MM.1S (cell line): Measurements from ENCODE around the gene GRIK5.

Experiments
- DNase-seq: peaks from one replicate; pipeline ENCODE4 v3.0.0-alpha.2; 2015
- H2AFZ ChIP-seq: fragments of 300-600 bp; sonication (generic); 2 replicates; pipeline ENCODE4 v1.6.0; 2016; ENCODE audit warnings: antibody characterized with exemption, low read length
- H3F3A ChIP-seq: fragments of 300-600 bp; sonication (generic); 2 replicates; pipeline ENCODE4 v1.6.1; 2016; ENCODE audit warnings: mild to moderate bottlenecking, antibody characterized with exemption, low read length, moderate library complexity, mixed read lengths; ENCODE audit not compliant: insufficient read depth
- H3K27ac ChIP-seq: fragments of 300-600 bp; sonication (generic); 2 replicates; pipeline ENCODE4 v1.5.1; 2016; ENCODE audit warnings: mild to moderate bottlenecking, low read length
- H3K27me3 ChIP-seq: fragments of 300-600 bp; sonication (generic); replicated peaks from 2 replicates; pipeline ENCODE4 v1.6.0; 2016; ENCODE audit warnings: low read length; ENCODE audit not compliant: insufficient read depth
- H3K36me3 ChIP-seq: fragments of 300-600 bp; sonication (generic); replicated peaks from 2 replicates; pipeline ENCODE4 v1.6.1; 2016; ENCODE audit warnings: mild to moderate bottlenecking, low read length, mixed read lengths; ENCODE audit not compliant: insufficient read depth
- H3K4me1 ChIP-seq: fragments of 300-600 bp; sonication (generic); 2 replicates; pipeline ENCODE4 v1.6.1; 2016; ENCODE audit warnings: low read length, mixed read lengths
- H3K4me2 ChIP-seq: fragments of 300-600 bp; sonication (generic); 2 replicates; pipeline ENCODE4 v1.6.0; 2016; ENCODE audit warnings: low read depth, low read length
- H3K4me3 ChIP-seq: fragments of 300-600 bp; sonication (generic); 2 replicates; pipeline ENCODE4 v1.5.1; 2016; ENCODE audit warnings: low read length, mixed read lengths
- H3K79me2 ChIP-seq: fragments of 300-600 bp; sonication (generic); 2 replicates; pipeline ENCODE4 v1.6.1; 2016; ENCODE audit warnings: mixed run types, low read length, mixed read lengths
- H3K9ac ChIP-seq: fragments of 300-600 bp; sonication (generic); 2 replicates; pipeline ENCODE4 v1.6.1; 2016; ENCODE audit warnings: low read length, mixed read lengths
- H3K9me2 ChIP-seq: fragments of 300-600 bp; sonication (generic); replicated peaks from 2 replicates; pipeline ENCODE4 v1.6.1; 2016; ENCODE audit warnings: mild to moderate bottlenecking, low read length, mixed read lengths; ENCODE audit not compliant: insufficient read depth
- H3K9me3 ChIP-seq: fragments of 300-600 bp; sonication (generic); replicated peaks from 2 replicates; pipeline ENCODE4 v1.6.1; 2016; ENCODE audit warnings: mild to moderate bottlenecking, low read length, mixed read lengths; ENCODE audit not compliant: insufficient read depth
- H4K20me1 ChIP-seq: fragments of 300-600 bp; sonication (generic); 2 replicates; pipeline ENCODE4 v1.6.1; 2016; ENCODE audit warnings: mild to moderate bottlenecking, low read length, moderate library complexity, mixed read lengths; ENCODE audit not compliant: insufficient read depth
- EZH2 ChIP-seq: fragments of 300-600 bp; sonication (generic); optimal IDR thresholded peaks from 2 replicates; pipeline ENCODE3; 2017; ENCODE audit warnings: low read depth, mild to moderate bottlenecking, antibody characterized with exemption, low read length, mixed read lengths
- EZH2phosphoT487 ChIP-seq: fragments of 300-600 bp; sonication (generic); IDR thresholded peaks from 2 replicates; pipeline ENCODE4 v1.6.1; 2018; ENCODE audit warnings: antibody characterized with exemption, low read length
- TF ChIP-seq, protein P1 (sequence below): fragments of 300-600 bp; sonication (generic); IDR thresholded peaks from 2 replicates; pipeline ENCODE4 v1.5.1; 2016; ENCODE audit warnings: antibody characterized with exemption, low read length, mixed read lengths

The GRIK5 gene

DNA sequence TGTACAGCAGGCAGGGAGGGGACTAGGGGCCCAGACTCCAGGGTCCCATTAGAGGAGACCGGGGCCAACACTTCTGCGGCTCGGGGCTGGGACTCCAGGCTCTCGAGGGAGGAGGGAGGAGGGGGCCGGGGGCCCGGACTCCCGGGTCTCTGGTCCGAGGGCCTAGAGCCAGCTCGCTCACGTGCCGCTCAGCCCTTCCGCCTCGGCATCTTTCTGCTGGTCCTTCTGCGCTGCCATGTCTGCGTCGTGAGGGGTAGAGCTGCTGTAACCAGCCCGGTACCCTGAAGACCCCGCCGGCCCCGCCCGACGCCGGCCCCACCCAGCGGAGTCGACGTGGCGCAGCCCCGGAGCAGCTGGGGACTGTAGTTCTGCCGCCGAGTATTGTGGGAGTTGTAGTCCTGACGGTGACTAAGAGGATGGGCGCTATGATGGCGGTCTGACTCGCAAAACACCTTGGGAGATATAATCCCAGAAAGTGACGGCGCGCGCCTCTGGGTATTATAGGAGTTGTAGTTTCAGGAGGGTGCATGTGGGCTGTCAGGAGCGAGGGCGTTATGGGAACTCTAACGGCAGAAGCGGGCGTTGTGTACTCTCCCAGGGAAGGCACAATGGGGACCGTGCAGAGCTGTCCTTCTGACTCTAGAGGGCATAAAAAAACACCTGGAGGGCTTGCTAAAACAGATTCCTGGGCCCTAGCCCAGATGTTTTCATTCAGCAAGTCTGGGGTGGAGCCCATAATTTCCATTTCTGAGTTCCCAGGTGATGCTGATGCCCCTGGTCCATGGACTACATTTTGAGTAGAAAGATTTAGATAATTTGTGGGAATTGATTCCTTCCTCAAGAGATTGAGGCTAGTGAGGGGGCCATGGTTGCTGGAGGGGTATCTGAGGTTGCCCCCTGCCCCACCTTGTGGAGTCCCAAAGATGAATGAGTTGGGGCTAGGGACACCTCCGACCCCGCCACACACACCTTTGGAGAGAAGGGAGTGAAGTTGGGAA, 110.7 kb downstream of the GRIK5 start, which contains the start of gene RABAC1:
RABAC1 (minus strand) TSS at position 266 of the 998 bp plus-strand sequence; CDS start at position 237, 29 bp downstream.
- DNase-seq = peak; percentile 91
- no peaks in the 10 kb centered on the region for H3K27me3 ChIP-seq
- no peak for TF ChIP-seq EZH2
- TF ChIP-seq, protein P1, sequence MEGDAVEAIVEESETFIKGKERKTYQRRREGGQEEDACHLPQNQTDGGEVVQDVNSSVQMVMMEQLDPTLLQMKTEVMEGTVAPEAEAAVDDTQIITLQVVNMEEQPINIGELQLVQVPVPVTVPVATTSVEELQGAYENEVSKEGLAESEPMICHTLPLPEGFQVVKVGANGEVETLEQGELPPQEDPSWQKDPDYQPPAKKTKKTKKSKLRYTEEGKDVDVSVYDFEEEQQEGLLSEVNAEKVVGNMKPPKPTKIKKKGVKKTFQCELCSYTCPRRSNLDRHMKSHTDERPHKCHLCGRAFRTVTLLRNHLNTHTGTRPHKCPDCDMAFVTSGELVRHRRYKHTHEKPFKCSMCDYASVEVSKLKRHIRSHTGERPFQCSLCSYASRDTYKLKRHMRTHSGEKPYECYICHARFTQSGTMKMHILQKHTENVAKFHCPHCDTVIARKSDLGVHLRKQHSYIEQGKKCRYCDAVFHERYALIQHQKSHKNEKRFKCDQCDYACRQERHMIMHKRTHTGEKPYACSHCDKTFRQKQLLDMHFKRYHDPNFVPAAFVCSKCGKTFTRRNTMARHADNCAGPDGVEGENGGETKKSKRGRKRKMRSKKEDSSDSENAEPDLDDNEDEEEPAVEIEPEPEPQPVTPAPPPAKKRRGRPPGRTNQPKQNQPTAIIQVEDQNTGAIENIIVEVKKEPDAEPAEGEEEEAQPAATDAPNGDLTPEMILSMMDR = peak; percentile 63
- peak within 1 kb of the TSS; percentile 71 for H3K27ac ChIP-seq
- H3K9me3 ChIP-seq = no peaks in the 10 kb centered on the region
- H3K4me1 ChIP-seq = peaks cover 12% of the 10 kb centered on the region
- peak within 1 kb of the TSS; percentile 96 for H3K4me3 ChIP-seq
- peaks cover 12% of the 10 kb centered on the region; the same call in 1 of the 2 replicates for H3F3A ChIP-seq
- peak within 1 kb of the TSS; percentile 96 for H3K4me2 ChIP-seq
- peak within 1 kb of the TSS; percentile 99 for H2AFZ ChIP-seq
- no peaks in the 10 kb centered on the region for H3K79me2 ChIP-seq
- peak within 1 kb of the TSS; percentile 87 for H3K9ac ChIP-seq
- no peaks in the 10 kb centered on the region for H3K9me2 ChIP-seq
- no peaks in the 10 kb centered on the region for H4K20me1 ChIP-seq
- H3K36me3 ChIP-seq = no peaks in the 10 kb centered on the region

DNA sequence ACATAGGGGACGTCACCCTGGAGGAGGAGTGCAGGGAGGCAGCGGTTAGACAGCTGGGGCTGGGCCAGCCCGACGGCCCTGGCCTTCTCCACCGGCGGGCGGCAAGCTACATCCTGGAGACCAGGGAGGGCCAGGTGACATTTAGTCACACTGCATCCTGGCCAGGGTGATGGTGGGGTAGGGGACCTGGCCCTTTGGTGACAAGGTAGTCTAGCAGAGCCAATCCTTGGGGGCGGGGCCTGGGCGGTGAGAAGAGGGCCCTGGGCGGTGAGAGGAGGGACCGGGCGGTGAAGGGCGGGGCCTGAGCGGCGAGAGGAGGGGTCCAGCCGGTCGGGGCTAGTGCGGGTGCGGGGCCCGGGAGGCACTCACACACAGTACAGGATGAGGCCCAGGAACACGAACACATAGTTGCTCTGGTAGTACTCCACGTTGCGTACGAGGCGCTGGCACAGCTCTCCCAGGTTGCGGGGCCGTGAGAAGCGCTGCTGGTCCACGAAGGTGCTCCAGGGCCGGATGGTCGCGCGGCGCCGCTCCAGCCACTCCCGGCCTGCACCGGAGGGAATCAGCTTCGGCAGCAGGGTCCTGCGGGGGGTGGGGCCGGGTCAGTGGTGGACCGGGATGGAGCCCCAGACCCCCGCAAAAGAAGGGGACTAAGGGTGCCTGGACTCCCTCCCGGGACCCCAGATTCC, 111.5 kb downstream of the GRIK5 start:
- H3K4me2 ChIP-seq = peak overlapping the region; percentile 96
- peak overlapping the region; percentile 87 for H3K9ac ChIP-seq
- peaks cover 12% of the 10 kb centered on the region for H3K4me1 ChIP-seq
- no peaks in the 10 kb centered on the region for H3K27me3 ChIP-seq
- H3F3A ChIP-seq = peaks cover 12% of the 10 kb centered on the region; the same call in 1 of the 2 replicates
- peak overlapping the region; percentile 96 for H3K4me3 ChIP-seq
- H3K9me2 ChIP-seq = no peaks in the 10 kb centered on the region
- peak overlapping the region; percentile 99 for H2AFZ ChIP-seq
- DNase-seq = peak; percentile 82
- H4K20me1 ChIP-seq = no peaks in the 10 kb centered on the region
- H3K79me2 ChIP-seq = no peaks in the 10 kb centered on the region
- H3K27ac ChIP-seq = peak overlapping the region; percentile 71
- TF ChIP-seq, protein P1 = no peak
- no peak for TF ChIP-seq EZH2phosphoT487
- TF ChIP-seq EZH2 = no peak
- no peaks in the 10 kb centered on the region for H3K36me3 ChIP-seq
- no peaks in the 10 kb centered on the region for H3K9me3 ChIP-seq

DNA sequence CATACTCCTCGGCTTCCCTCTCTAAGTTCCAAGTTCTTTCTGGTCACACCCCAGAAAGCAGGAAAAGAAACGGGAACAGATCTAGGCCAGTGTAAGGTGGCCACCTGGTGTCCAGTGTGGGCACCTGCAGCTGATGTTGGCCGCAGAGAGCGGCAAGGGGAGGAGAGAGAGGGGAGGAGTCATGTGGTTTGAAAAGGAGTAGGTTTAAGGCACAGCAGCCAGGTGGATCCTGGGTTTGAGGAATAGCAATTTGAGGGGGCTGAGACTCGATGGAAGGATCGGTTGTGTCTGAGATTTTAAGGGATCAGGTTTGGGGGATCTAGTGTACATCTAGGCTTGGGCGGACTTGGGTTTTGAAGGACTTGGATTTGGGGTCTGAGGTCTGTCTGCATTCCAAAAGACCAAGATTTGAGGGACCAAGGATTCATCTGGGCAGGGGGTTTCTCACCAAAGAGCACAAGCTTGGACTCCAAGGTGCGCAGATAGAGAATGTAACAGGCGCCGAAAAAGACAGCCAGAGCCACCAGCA, 112.1 kb downstream of the GRIK5 start:
- peak overlapping the region; percentile 96 for H3K4me3 ChIP-seq
- H3K4me2 ChIP-seq = peak overlapping the region; percentile 96
- H3K4me1 ChIP-seq = peaks cover 12% of the 10 kb centered on the region
- DNase-seq = peak; percentile 83
- H4K20me1 ChIP-seq = no peaks in the 10 kb centered on the region
- H3K27me3 ChIP-seq = no peaks in the 10 kb centered on the region
- peaks cover 12% of the 10 kb centered on the region; the same call in 1 of the 2 replicates for H3F3A ChIP-seq
- no peaks in the 10 kb centered on the region for H3K79me2 ChIP-seq
- H3K9me2 ChIP-seq = no peaks in the 10 kb centered on the region
- no peaks in the 10 kb centered on the region for H3K9me3 ChIP-seq
- H3K9ac ChIP-seq = peak overlapping the region; percentile 87
- TF ChIP-seq, protein P1 = peak; percentile 97
- no peak for TF ChIP-seq EZH2phosphoT487
- H3K27ac ChIP-seq = peak overlapping the region; percentile 71
- H3K36me3 ChIP-seq = no peaks in the 10 kb centered on the region
- peak overlapping the region; percentile 99 for H2AFZ ChIP-seq
